Measurements from ENCODE around the gene DGLUCY.
"Not testable (repeated sequence)": the region's sequence is repeated elsewhere in the genome, so short reads cannot be mapped to it uniquely, and the experiment has no call there.

DGLUCY gene

GRCh38 chr14:91245029-91245428 lies 131.2 kb downstream of the DGLUCY start:
- Histone ChIP-seq H3K4me1 (ENCODE audit: control insufficient read depth, insufficient read depth, low read length) (no peaks in the 10 kb centered on the region), H3K27ac (ENCODE audit: extremely low read depth, low read depth, low read length) (no peak overlapping the region), H3K4me3 (ENCODE audit: low read depth, low read length) (no peak overlapping the region), H3K9me3 (ENCODE audit: control insufficient read depth, insufficient read depth, low read depth, low read length) (no peaks in the 10 kb centered on the region), H3K36me3 (ENCODE audit: control insufficient read depth in 2 of 2, insufficient read depth in 1 of 2, low read length in 2 of 2) (no peaks in the 10 kb centered on the region)
- TF ChIP-seq RBAK (tag by site-specific recombination; IDR thresholded peaks at IDR 0.05) (no peak), ZSCAN23 (tag by site-specific recombination; IDR thresholded peaks at IDR 0.05) (no peak), ZNF626 (tag by site-specific recombination; IDR thresholded peaks at IDR 0.05) (no peak), ZNF660 (tag by site-specific recombination; IDR thresholded peaks at IDR 0.05) (no peak), ZBTB26 (tag by site-specific recombination; optimal IDR thresholded peaks at IDR 0.05) (no peak), KLF8 (tag by site-specific recombination; IDR thresholded peaks at IDR 0.05) (no peak), ZFP37 (tag by site-specific recombination; IDR thresholded peaks at IDR 0.05) (no peak), ZNF654 (tag by site-specific recombination; IDR thresholded peaks at IDR 0.05; ENCODE audit: low read depth) (no peak), ZNF639 (tag by site-specific recombination; IDR thresholded peaks at IDR 0.05) (no peak), ZNF580 (tag by site-specific recombination; IDR thresholded peaks at IDR 0.05) (no peak), ZSCAN18 (tag by site-specific recombination; IDR thresholded peaks at IDR 0.05) (no peak), ZBTB49 (tag by site-specific recombination; IDR thresholded peaks at IDR 0.05; ENCODE audit: low read depth) (no peak), ZBTB21 (tag by site-specific recombination; IDR thresholded peaks at IDR 0.05) (no peak), PBX3 (CRISPR knock-in tag; IDR thresholded peaks at IDR 0.05) (no peak), PRDM6 (tag by site-specific recombination; IDR thresholded peaks at IDR 0.05) (no peak), ZFP41 (tag by site-specific recombination; IDR thresholded peaks at IDR 0.05; ENCODE audit: borderline replicate concordance) (no peak), AEBP2 (tag by site-specific recombination; IDR thresholded peaks at IDR 0.05; ENCODE audit: borderline replicate concordance) (no peak), ZNF121 (tag by site-specific recombination; IDR thresholded peaks at IDR 0.05) (no peak), TSHZ1 (tag by site-specific recombination; IDR thresholded peaks at IDR 0.05; ENCODE audit: borderline replicate concordance) (no peak)
- CTCF ChIA-PET, result interaction anchor here (0.6 to 1.2 kb wide), 3 partner anchors 8 to 90 kb away, joined by 3 to 6 read pairs (median 3); no protein-coding TSS in a partner anchor
- POLR2A ChIA-PET, result no interaction called here

- CTCF ChIA-PET; H3K9me3 ChIP-seq (ENCODE audit: control insufficient read depth, insufficient read depth, low read depth, low read length): not testable (repeated sequence)
These were observed 131.7 kb downstream of the DGLUCY start for GRCh38 chr14:91245616-91246015.

More at GRCh38 chr14:91245616-91246015, 131.7 kb downstream of the DGLUCY start:
- H3K4me3 ChIP-seq (ENCODE audit: low read depth, low read length); H3K36me3 ChIP-seq (ENCODE audit: control insufficient read depth in 2 of 2, insufficient read depth in 1 of 2, low read length in 2 of 2); H3K4me1 ChIP-seq (ENCODE audit: control insufficient read depth, insufficient read depth, low read length); POLR2A ChIA-PET; H3K27ac ChIP-seq (ENCODE audit: extremely low read depth, low read depth, low read length): not testable (repeated sequence)
